ENCODE measurements around the gene EHMT1. TPM values are rescaled to one million over a fixed set of nuclear protein-coding genes. Genes with fewer than 3 reads are reported as not detected.

The EHMT1 gene
- polyA plus RNA-seq, 2 of the 4 experiments (the other 2 are of a cell fraction), result 41.3 to 48.0 TPM

DNA sequence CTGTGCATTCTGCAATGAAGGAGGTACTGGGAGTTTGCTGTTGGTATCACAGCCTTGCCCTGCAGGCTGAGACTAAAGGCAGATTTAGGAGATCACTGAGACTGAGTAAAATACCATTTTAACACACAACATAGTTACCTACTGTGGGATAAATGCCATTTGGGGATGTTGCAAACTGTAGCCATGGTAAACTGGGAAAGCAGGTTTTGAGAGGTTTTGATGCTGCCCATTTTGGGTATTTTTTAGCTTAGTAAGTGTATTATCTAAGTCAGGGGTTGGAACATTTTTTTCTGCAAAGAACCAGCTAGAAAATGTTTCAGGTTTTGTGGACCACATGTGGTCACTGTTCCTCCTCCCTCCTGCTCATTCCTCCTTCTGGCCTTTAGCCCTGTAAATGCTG lies 108.9 kb downstream of the EHMT1 start:
- no peak for ATAC-seq
- H3K4me2 ChIP-seq, result no peak overlapping the region
- H3K27ac ChIP-seq, result no peak overlapping the region
- no peak overlapping the region for H3K4me3 ChIP-seq
- peaks cover 6% of the 10 kb centered on the region for H3K9me3 ChIP-seq
- CTCF ChIA-PET, result interaction anchor here (0.6 to 1.6 kb wide), 2 partner anchors 34 to 55 kb away, joined by 4 read pairs; no protein-coding TSS in a partner anchor
- POLR2A ChIA-PET, result no interaction called here
- FAIRE-seq, result no peak
- no peak for DNase-seq (ENCODE audit: low read depth in 1 of 2, low spot score in 1 of 2)
- no peaks in the 10 kb centered on the region for H3K4me1 ChIP-seq
- no peak for TF ChIP-seq GATA3 (IDR thresholded peaks at IDR 0.05; ENCODE audit: borderline replicate concordance)
- TF ChIP-seq MYC (IDR thresholded peaks at IDR 0.05; ENCODE audit: borderline replicate concordance, low read length), result no peak

DNA sequence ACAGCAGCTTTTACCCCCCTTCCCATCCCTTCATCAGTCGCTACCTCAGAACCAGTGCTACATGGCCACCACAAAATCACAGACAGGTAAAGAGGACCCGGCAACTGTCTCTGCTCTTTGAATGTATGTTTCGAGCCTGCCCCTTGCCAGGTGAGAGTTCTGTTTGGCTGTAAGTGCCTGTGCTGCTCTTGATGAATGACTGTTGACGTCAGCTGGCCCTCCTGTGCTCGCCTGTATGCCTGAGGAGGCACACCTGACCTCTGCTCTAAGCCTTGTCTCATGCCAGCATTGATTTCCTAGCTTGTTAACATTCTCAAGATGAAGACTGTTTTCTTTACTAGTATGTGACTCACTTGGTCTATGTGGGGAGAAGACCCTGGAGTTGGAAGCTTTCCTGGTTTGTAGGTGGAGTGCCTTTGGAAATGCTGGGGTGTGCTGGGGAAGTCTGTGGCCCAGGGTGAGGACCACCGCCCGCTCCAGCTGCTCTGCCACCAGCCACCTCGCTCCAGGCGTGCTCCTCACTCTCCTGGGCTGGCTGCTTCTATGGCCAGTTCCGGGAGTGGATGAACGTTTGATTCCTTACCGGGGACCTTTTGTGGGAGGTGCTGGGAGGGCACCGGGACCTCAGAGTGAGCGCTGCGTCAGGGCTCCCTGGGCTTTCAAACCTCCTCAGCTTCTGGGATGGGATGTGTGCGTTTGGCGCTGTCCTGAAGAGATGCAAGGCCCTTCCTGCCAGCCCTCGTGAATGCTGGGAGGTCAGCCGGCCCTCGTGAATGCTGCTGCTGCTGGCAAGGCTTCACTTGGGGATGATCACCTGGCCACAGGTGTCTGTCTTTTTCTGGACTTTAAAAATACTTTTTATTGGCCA lies 109.9 kb downstream of the EHMT1 start:
- DNase-seq (ENCODE audit: low read depth in 1 of 2, low spot score in 1 of 2) (no peak), ATAC-seq (no peak), FAIRE-seq (no peak)
- POLR2A ChIA-PET, result no interaction called here
- TF ChIP-seq HOXB13 (CRISPR knock-in tag; IDR thresholded peaks at IDR 0.05; ENCODE audit: low read depth) (no peak), EHMT2 (IDR thresholded peaks at IDR 0.05; ENCODE audit: low read depth) (no peak), NR3C1 (IDR thresholded peaks at IDR 0.05) (no peak), FOSB (CRISPR knock-in tag; IDR thresholded peaks at IDR 0.05) (no peak), BHLHE40 (IDR thresholded peaks at IDR 0.05; ENCODE audit: low read depth, low read length) (no peak), ZNF302 (CRISPR knock-in tag; IDR thresholded peaks at IDR 0.05) (no peak), CHD4 (IDR thresholded peaks at IDR 0.05; ENCODE audit: borderline replicate concordance) (no peak), SREBF2 (IDR thresholded peaks at IDR 0.05) (no peak), MAFK (IDR thresholded peaks at IDR 0.05; ENCODE audit: partially characterized antibody) (no peak), ZC3H11A (IDR thresholded peaks at IDR 0.05) (no peak), MYC (IDR thresholded peaks at IDR 0.05; ENCODE audit: borderline replicate concordance, low read length) (no peak), HOXB5 (CRISPR knock-in tag; IDR thresholded peaks at IDR 0.05) (no peak), CBX8 (IDR thresholded peaks at IDR 0.05) (no peak), JUN (IDR thresholded peaks at IDR 0.05) (no peak), EP300 (IDR thresholded peaks at IDR 0.05) (no peak), JUNB (IDR thresholded peaks at IDR 0.05) (no peak), NFE2L2 (conservative IDR thresholded peaks at IDR 0.05; ENCODE audit: low read length) (no peak)
- TF ChIP-seq, protein P1, sequence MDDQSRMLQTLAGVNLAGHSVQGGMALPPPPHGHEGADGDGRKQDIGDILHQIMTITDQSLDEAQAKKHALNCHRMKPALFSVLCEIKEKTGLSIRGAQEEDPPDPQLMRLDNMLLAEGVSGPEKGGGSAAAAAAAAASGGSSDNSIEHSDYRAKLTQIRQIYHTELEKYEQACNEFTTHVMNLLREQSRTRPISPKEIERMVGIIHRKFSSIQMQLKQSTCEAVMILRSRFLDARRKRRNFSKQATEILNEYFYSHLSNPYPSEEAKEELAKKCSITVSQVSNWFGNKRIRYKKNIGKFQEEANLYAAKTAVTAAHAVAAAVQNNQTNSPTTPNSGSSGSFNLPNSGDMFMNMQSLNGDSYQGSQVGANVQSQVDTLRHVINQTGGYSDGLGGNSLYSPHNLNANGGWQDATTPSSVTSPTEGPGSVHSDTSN (IDR thresholded peaks at IDR 0.05), result no peak
- TF ChIP-seq, protein P2, sequence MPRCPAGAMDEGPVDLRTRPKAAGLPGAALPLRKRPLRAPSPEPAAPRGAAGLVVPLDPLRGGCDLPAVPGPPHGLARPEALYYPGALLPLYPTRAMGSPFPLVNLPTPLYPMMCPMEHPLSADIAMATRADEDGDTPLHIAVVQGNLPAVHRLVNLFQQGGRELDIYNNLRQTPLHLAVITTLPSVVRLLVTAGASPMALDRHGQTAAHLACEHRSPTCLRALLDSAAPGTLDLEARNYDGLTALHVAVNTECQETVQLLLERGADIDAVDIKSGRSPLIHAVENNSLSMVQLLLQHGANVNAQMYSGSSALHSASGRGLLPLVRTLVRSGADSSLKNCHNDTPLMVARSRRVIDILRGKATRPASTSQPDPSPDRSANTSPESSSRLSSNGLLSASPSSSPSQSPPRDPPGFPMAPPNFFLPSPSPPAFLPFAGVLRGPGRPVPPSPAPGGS (IDR thresholded peaks at IDR 0.05), result no peak
- TF ChIP-seq, protein P3, sequence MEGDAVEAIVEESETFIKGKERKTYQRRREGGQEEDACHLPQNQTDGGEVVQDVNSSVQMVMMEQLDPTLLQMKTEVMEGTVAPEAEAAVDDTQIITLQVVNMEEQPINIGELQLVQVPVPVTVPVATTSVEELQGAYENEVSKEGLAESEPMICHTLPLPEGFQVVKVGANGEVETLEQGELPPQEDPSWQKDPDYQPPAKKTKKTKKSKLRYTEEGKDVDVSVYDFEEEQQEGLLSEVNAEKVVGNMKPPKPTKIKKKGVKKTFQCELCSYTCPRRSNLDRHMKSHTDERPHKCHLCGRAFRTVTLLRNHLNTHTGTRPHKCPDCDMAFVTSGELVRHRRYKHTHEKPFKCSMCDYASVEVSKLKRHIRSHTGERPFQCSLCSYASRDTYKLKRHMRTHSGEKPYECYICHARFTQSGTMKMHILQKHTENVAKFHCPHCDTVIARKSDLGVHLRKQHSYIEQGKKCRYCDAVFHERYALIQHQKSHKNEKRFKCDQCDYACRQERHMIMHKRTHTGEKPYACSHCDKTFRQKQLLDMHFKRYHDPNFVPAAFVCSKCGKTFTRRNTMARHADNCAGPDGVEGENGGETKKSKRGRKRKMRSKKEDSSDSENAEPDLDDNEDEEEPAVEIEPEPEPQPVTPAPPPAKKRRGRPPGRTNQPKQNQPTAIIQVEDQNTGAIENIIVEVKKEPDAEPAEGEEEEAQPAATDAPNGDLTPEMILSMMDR (IDR thresholded peaks at IDR 0.05), result no peak
- CTCF ChIA-PET, result interaction anchor here (0.6 to 1.6 kb wide), 3 partner anchors 11 to 56 kb away, joined by 3 to 4 read pairs (median 4); no protein-coding TSS in a partner anchor
- peaks cover 15% of the 10 kb centered on the region for H3K9me3 ChIP-seq
- H3K4me1 ChIP-seq, result no peaks in the 10 kb centered on the region
- H3K27ac ChIP-seq, result no peak overlapping the region
- no peak overlapping the region for H3K4me2 ChIP-seq
- WGBS (ENCODE audit: missing lambda C conversion rate), result 97% methylated on average over 16 of the region's 20 CpGs
- H3K4me3 ChIP-seq, result no peak overlapping the region

Measured in A549 (cell line).